22Rv1 (cell line): ENCODE measurements around the gene TPSAB1.

ENCODE experiments used
- CTCF ChIP-seq: fragments of 450-650 bp; IDR thresholded peaks from 2 replicates; pipeline ENCODE4 v1.5.1; 2017; ENCODE audit warnings: mild to moderate bottlenecking
- ZFX ChIP-seq: fragments of 450-650 bp; IDR thresholded peaks from 2 replicates; pipeline ENCODE4 v1.6.1; 2017; ENCODE audit warnings: antibody characterized with exemption, borderline replicate concordance

GRCh38 chr16:1199347-1200013 lies 41.0 kb upstream of the TPSAB1 start:
- TF ChIP-seq CTCF (no peak), ZFX (no peak)
